COLO668 (cell line): ENCODE results near the gene DNAJC6.
A peak's percentile ranks its signal among the peaks of the same experiment; 100 is the strongest.
"Not testable (repeated sequence)": the region's sequence is repeated elsewhere in the genome, so short reads cannot be mapped to it uniquely, and the experiment has no call there.

Source experiments
- DNase-seq: peaks from one replicate; lab custom pipeline; 2025; ENCODE audit not compliant: unreplicated experiment; lab: John Stamatoyannopoulos, UW

DNAJC6 gene

GRCh38 chr1:65309304-65310077 is at the start of gene DNAJC6:
Gene DNAJC6, plus strand, starts transcription at chr1:65309543. Its CDS starts 203 bp downstream, at chr1:65309746.
- DNase-seq, result peak; percentile 98

DNA sequence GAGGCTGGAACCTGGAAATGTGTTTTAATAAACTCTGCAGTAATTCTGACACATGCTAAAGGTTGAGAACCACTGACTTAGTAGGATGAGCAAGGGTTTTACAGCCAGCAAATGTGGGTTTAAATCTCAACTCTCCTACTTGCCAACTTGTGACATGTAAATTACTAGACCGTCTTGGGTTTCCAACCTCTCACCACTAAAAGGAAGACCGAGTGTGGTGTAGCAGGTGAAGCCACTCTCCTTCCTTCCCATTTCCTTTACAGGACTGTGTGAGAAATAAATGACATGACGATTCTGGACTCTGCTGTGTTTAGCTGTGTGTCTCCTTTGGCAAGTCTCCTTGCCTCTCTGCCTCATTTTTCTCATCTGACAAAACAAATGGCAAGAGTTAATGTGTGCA is 49.5 kb upstream of the DNAJC6 start:
- DNase-seq, result no peak

- no peak for DNase-seq
These were observed 48.4 kb upstream of the DNAJC6 start for GRCh38 chr1:65260851-65261473.

- no peak for DNase-seq
These were observed 46.1 kb upstream of the DNAJC6 start for GRCh38 chr1:65263286-65263685.

DNA sequence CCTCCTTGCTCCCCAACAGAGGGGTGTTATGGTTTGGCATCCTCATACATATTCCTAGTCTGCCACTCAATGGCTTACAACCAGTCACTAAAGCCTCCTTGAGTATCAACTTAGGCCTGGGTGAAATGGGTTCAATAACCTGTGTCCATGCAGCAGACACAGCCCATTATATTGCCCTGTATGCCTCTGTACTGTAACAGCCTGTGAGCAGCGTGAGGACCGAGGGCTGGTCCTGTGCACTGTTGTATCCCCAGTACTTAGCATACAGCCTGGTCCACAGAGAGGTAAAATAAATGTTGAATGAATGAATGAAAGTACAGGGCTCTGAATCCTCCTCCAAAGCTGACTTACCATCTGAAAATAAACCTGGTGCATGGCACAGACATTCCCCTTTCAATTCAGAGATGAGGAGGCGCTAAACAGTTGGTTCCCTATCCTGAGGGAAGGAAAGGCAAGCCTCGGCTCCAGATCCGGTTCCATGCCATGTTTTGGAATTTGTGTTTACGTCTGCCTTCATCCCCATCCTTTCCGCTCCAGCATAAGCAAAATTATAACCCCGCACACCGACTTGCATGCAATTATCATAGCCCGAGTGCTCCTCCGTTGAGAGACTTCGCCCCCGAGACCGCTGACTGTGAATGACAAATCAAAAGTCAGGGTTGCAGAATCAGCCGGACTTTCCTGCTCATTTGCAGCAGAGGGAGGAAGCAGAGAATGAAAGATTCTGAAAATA is 45.0 kb upstream of the DNAJC6 start:
- DNase-seq, result peak; percentile 72

DNA sequence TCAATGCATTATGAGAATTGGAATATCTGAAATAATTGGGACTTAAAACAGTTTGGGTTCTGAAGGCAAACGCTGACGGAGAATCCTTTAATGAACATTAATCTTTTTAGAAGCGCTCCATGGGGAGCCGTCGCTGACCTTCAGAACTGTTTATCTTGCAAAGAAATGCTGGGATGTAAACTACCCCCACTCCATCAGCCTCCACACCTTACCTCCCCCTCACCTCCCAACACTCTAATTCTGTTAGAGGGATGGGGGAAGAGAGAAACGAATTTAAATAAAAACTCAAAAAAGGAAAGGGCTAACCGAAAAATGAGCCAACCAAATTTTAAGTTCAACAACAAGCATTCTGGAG is 44.1 kb upstream of the DNAJC6 start:
- DNase-seq, result no peak

- peak; percentile 91 for DNase-seq
These were observed 43.5 kb upstream of the DNAJC6 start for GRCh38 chr1:65265651-65266351.

GRCh38 chr1:65266476-65266875 is 42.9 kb upstream of the DNAJC6 start:
- no peak for DNase-seq

DNA sequence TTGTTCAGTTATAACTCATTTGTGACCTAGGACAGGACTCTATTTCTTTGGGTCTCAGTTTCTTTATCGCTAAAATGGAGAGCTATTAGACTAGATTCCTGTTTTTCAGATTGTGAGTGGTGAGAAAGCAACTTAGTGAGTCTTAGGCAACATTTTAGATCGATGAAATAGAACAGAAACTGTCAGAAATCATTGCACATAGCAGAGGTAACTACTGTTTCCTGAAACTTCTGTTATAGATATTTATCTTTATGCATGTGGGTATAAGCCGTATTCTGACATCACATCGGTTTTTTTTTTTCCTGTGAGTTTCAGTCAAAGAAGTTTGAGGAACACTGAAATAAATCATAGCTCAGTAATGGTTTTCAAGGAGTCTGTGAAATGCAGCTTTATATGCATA is 42.1 kb upstream of the DNAJC6 start:
- DNase-seq, result no peak

DNA sequence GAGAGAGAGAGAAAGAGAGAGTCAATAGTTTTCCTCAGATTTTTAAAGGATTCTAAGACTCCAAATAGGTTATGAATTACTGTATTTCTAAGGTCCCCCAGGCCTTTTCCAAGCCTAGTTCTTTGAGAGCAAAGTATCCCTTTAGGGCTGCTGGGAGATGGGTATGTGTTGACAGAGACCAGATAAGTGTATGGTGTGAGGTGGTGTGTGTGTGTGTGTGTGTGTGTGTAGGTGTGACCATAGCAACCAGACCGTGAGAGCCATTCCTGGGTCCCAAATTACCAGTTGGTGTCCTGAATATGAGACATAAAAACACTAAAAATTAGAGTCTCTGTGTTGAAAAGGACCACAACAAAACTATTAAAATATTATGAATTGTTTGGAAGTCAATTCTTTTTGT is 41.7 kb upstream of the DNAJC6 start:
- peak; percentile 70 for DNase-seq

GRCh38 chr1:65269612-65270011 is 39.7 kb upstream of the DNAJC6 start:
- no peak for DNase-seq

- DNase-seq, result no peak
These were observed 33.0 kb upstream of the DNAJC6 start for GRCh38 chr1:65276197-65276939.

GRCh38 chr1:65277605-65278347 is 31.6 kb upstream of the DNAJC6 start:
- DNase-seq, result no peak

- no peak for DNase-seq
These were observed 30.8 kb upstream of the DNAJC6 start for GRCh38 chr1:65278376-65279069.

- no peak for DNase-seq
These were observed 30.1 kb upstream of the DNAJC6 start for GRCh38 chr1:65279070-65279779.

DNA sequence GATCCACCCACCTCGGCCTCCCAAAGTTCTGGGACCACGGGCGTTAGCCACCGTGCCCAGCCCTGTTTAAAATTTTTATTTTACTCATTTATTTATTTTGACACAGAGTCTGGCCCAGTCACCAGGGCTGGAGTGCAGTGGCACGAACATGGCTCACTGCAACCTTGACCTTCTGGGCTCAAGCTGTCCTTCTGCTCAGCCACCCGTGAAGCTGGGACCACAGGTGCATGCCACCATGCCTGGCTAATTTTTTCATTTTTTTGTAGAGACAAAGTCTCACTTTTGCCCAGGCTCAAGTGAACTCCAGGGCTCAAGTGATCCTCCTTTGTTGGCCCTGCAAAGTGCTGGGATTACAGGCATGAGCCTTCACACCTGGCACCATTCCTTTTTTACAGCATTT is 27.5 kb upstream of the DNAJC6 start:
- DNase-seq, result no peak

GRCh38 chr1:65284229-65284628 is 25.1 kb upstream of the DNAJC6 start:
- no peak for DNase-seq

DNA sequence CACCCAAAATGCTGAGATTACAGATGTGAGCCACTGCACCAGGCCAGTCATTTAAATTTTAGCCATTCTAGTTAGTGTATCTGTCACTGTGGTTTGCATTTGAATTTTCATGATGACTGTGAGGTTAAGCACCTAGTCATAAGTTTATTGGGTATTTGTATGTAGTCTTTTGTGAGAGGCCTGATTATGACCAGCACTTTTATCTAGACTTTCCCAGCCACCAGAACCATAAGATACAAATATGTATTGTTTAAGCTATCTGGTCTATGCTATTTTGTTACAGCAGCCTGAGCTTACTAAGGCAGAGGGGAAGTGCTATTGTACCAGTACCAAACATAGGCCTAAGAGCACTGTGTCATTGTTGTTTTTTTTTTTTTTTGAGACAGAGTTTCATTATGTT is 19.9 kb upstream of the DNAJC6 start:
- DNase-seq, result no peak

DNA sequence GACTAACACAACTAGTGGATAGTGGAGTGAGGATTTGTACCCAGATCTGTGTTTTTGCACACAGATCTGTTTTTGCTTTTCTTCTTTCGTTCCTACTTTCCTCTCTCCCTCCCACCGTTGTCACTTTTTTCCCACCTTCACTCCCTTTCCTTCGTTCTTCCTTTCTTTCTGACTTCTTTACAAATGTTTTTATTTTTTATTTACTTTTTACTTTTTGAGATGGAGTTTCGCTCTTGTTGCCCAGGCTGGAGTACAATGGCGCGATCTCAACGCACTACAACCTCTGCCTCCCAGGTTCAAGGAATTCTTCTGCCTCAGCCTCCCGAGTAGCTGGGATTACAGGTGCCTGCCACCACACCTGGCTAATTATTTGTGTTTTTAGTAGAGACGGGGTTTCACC is 17.5 kb upstream of the DNAJC6 start:
- DNase-seq, result not testable (repeated sequence)
